GM10266 (cell line): Measurements from ENCODE around the gene PSMD5.

ENCODE experiments used
- DNase-seq: peaks from one replicate; pipeline ENCODE4 v3.0.0; 2012; ENCODE audit errors: extremely low spot score
- CTCF ChIP-seq: IDR thresholded peaks from 2 replicates; pipeline ENCODE4 v1.5.1; 2012; ENCODE audit warnings: mild to moderate bottlenecking, low read depth; ENCODE audit not compliant: control insufficient read depth, insufficient read depth; ENCODE audit errors: missing control alignments

The PSMD5 gene

GRCh38 chr9:120862452-120862851, 19.7 kb upstream of the PSMD5 start:
- no peak for TF ChIP-seq CTCF
- DNase-seq, result no peak

DNA sequence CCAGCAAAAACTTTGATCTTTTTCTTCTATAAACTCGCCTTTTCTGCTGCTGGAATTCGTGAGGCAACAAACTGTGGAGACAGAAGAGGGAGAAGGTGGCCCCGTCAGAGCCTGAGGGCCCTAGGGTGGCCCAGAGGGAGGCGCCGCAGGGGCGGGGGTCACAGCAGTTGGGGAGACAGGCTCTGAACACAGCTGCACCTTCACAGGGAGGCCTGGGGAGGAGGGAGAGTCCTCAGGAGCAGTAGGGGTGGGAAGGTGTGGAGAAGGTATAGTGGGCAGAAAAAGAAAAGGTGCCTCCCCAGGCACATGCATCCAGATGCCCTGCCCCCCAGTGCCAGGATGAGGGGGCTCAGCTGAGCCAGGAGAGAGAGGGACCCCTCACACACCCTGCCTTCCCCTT, 19.2 kb upstream of the PSMD5 start:
- no peak for TF ChIP-seq CTCF
- DNase-seq, result no peak

DNA sequence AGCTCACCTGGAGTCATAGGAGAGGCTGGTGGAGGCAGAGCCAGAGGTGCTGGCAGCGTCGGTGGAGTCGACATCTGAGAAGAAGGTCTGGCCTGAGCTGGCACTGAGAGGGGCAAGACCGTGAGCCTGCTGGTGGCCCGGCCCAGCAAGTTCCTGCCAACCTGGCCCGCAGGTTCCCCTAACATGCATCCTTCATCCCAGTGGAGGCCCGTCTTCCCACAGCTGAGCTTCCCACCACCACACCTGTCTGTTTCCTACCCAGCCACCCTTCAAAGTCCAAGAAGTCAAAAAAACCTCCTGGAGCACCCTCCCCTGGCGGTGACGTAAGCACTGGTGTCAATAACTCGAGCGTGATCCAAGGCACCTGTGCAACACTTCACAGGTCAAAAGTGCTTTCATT, 17.4 kb upstream of the PSMD5 start:
- TF ChIP-seq CTCF, result no peak
- no peak for DNase-seq

- DNase-seq, result no peak
Measured at GRCh38 chr9:120859361-120859760, 16.6 kb upstream of the PSMD5 start.

DNA sequence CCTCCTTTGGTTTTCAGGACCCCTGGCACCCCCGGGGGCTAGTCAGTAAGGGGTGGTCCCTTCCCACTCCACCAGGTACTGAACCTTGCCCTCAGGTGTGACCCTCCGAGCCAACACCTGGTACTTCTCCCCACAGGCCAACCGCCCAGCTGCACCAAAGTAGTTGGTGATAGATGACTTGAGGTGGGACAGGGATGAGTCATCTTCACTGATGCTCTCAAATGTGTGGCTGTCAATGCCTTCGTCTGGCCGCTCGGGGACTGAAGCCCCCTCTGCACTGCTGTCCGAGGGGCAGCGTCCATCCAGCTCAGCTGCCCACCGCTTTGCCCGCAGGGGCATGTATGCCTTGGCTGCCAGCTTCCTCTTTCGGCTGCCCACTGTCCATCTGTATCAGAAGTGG, 15.2 kb upstream of the PSMD5 start:
- no peak for TF ChIP-seq CTCF
- no peak for DNase-seq

More at GRCh38 chr9:120859361-120859760, 16.6 kb upstream of the PSMD5 start:
- no peak for TF ChIP-seq CTCF

DNA sequence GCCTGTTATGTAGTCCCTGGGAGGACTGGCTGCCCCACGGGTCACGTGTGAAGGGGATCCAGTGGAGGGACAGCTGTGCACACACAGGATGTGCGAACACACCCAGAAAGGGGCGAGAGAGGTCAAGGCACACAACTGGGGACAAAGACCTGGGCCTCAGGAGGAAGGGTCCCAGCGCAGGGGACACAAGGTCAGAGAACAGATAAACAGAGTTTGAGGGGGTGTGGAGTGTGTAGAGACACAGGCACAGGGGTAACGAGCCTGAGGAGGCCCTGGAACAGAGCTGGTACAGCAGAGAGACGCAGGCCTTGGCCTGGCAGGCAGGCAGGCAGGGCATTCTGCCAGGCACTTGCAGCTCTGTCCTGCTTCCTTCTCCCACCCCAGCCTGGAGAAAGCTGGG, 14.8 kb upstream of the PSMD5 start:
- TF ChIP-seq CTCF, result no peak
- no peak for DNase-seq

GRCh38 chr9:120856700-120857099, 14.0 kb upstream of the PSMD5 start:
- no peak for TF ChIP-seq CTCF
- DNase-seq, result no peak
